ENCODE results near the gene CLIC5.
A peak's percentile ranks its signal among the peaks of the same experiment; 100 is the strongest.

The CLIC5 gene

GRCh38 chr6:45931232-45931631 lies 84.4 kb downstream of the CLIC5 start:
- Histone ChIP-seq H3K4me3 (replicated peaks; ENCODE audit: insufficient read depth, low read length) (no peak overlapping the region), H3K27me3 (ENCODE audit: insufficient read depth, poor library complexity, severe bottlenecking) (no peaks in the 10 kb centered on the region), H3K27ac (replicated peaks) (no peak overlapping the region)
- DNase-seq (ENCODE audit: low read depth in 1 of 2, low spot score in 1 of 2) = no peak
- TF ChIP-seq SPI1 (IDR thresholded peaks at IDR 0.05; ENCODE audit: borderline replicate concordance, low read depth) (no peak), POLR2AphosphoS5 (IDR thresholded peaks at IDR 0.05; ENCODE audit: low read depth) (no peak), GABPA (IDR thresholded peaks at IDR 0.05; ENCODE audit: low read depth) (no peak), CTCF (IDR thresholded peaks at IDR 0.05; ENCODE audit: insufficient read depth, low read length) (no peak)
- TF ChIP-seq, protein P1, sequence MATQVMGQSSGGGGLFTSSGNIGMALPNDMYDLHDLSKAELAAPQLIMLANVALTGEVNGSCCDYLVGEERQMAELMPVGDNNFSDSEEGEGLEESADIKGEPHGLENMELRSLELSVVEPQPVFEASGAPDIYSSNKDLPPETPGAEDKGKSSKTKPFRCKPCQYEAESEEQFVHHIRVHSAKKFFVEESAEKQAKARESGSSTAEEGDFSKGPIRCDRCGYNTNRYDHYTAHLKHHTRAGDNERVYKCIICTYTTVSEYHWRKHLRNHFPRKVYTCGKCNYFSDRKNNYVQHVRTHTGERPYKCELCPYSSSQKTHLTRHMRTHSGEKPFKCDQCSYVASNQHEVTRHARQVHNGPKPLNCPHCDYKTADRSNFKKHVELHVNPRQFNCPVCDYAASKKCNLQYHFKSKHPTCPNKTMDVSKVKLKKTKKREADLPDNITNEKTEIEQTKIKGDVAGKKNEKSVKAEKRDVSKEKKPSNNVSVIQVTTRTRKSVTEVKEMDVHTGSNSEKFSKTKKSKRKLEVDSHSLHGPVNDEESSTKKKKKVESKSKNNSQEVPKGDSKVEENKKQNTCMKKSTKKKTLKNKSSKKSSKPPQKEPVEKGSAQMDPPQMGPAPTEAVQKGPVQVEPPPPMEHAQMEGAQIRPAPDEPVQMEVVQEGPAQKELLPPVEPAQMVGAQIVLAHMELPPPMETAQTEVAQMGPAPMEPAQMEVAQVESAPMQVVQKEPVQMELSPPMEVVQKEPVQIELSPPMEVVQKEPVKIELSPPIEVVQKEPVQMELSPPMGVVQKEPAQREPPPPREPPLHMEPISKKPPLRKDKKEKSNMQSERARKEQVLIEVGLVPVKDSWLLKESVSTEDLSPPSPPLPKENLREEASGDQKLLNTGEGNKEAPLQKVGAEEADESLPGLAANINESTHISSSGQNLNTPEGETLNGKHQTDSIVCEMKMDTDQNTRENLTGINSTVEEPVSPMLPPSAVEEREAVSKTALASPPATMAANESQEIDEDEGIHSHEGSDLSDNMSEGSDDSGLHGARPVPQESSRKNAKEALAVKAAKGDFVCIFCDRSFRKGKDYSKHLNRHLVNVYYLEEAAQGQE (IDR thresholded peaks at IDR 0.05; ENCODE audit: insufficient replicate concordance, low read depth) = no peak

DNA sequence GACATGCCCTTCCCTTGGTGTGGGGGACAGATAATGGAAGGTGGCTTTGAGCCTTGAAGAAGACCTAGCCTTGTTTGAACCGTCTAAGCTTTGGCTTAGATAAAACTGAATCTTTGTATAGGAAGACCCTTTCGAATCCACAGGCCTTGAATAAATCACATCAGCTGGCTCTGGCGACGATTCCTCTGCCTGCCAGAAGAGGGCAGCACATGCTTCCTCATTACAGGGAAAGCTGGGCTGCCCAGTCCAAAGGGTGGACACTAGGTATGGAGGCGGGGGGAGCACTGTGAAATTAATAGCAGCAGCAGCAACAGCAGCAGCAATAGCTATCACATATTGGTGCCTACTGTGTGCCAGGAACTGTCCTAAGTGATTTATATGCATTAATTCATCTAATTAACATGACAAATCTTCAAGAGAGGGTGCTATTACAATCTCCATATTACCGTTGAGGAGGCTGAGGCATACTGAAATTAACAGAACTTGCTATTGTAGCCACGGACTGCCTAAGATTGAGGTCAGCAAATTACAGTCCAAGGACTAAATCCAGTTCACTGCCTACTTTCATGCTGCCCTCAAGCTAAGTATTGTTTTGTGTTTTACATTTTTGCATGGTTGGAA lies 85.1 kb downstream of the CLIC5 start:
- no peak for TF ChIP-seq SPI1 (IDR thresholded peaks at IDR 0.05; ENCODE audit: borderline replicate concordance, low read depth)
- peak; percentile 98 for TF ChIP-seq CTCF (IDR thresholded peaks at IDR 0.05; ENCODE audit: insufficient read depth, low read length)
- TF ChIP-seq, protein P1 (IDR thresholded peaks at IDR 0.05; ENCODE audit: insufficient replicate concordance, low read depth) = no peak
- H3K4me3 ChIP-seq (replicated peaks; ENCODE audit: insufficient read depth, low read length) = no peak overlapping the region
- DNase-seq (ENCODE audit: low read depth in 1 of 2, low spot score in 1 of 2) = peak; percentile 2 to 42
- H3K27ac ChIP-seq (replicated peaks) = no peak overlapping the region
- H3K27me3 ChIP-seq (ENCODE audit: insufficient read depth, poor library complexity, severe bottlenecking) = no peaks in the 10 kb centered on the region

DNA sequence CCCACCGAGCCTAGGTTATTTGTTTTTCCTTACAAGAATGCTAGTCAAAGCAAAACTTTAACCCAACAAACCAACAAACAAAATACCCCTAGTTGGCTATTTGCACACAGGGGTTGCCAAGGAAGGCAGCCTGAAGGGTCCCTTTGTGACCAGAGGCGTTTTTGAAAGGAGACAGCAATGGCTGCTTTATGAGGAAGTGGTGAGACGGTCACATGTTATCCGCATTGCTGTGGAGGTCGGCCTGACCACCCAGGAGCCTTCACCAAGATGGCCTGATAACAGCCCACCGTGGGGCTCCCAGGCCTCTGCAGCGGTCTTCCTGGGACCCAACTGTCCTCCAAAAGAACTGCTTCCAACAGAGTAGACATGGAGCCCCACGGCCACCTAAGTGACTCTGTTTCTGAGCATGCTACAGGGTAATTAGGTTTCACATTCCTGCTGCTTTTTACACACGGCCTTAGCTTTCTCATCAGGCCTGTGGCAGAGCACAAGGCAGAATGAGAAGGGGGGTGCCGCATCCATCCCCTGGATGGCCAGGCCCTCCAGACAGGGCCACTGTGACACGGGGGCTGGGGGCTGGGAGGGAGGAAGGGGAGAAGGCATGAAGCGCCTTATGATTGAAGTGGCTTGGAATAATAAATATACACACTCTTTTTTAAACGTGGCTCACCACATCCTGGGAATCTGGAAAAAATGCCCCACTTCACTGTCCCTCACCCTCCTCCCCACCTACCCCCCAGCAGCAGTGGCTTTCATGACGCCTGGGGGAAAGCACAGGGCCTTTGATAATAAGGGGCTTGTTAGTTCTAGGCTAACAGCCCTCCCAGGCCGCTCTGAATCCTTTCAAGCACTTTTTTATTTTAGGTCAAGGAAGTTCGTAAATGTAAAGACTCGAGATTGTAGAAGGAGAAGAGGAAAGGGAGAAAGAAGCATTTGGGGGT lies 86.0 kb downstream of the CLIC5 start:
- peak; percentile 60; the same call in 1 of the 2 replicates for TF ChIP-seq SPI1 (IDR thresholded peaks at IDR 0.05; ENCODE audit: borderline replicate concordance, low read depth)
- TF ChIP-seq, protein P1 (IDR thresholded peaks at IDR 0.05; ENCODE audit: insufficient replicate concordance, low read depth) = no peak
- no peak overlapping the region for H3K27ac ChIP-seq (replicated peaks)
- no peak for DNase-seq (ENCODE audit: low read depth in 1 of 2, low spot score in 1 of 2)
- no peaks in the 10 kb centered on the region for H3K27me3 ChIP-seq (ENCODE audit: insufficient read depth, poor library complexity, severe bottlenecking)
- H3K4me3 ChIP-seq (replicated peaks; ENCODE audit: insufficient read depth, low read length) = no peak overlapping the region

All from HL-60 (cell line).